T-helper 22 cell (primary cell): ENCODE data around the gene HMGB1.
"Not testable (repeated sequence)": the region's sequence is repeated elsewhere in the genome, so short reads cannot be mapped to it uniquely, and the experiment has no call there.

ENCODE experiments used
- DNase-seq: peaks from one replicate; pipeline ENCODE4 v3.0.0-alpha.2; 2020; ENCODE audit warnings: low read depth

Gene HMGB1

GRCh38 chr13:30466358-30466714, 600 bp upstream of the HMGB1 start:
- no peak for DNase-seq

GRCh38 chr13:30465343-30465592, 468 bp downstream of the HMGB1 start:
- DNase-seq: no peak

DNA sequence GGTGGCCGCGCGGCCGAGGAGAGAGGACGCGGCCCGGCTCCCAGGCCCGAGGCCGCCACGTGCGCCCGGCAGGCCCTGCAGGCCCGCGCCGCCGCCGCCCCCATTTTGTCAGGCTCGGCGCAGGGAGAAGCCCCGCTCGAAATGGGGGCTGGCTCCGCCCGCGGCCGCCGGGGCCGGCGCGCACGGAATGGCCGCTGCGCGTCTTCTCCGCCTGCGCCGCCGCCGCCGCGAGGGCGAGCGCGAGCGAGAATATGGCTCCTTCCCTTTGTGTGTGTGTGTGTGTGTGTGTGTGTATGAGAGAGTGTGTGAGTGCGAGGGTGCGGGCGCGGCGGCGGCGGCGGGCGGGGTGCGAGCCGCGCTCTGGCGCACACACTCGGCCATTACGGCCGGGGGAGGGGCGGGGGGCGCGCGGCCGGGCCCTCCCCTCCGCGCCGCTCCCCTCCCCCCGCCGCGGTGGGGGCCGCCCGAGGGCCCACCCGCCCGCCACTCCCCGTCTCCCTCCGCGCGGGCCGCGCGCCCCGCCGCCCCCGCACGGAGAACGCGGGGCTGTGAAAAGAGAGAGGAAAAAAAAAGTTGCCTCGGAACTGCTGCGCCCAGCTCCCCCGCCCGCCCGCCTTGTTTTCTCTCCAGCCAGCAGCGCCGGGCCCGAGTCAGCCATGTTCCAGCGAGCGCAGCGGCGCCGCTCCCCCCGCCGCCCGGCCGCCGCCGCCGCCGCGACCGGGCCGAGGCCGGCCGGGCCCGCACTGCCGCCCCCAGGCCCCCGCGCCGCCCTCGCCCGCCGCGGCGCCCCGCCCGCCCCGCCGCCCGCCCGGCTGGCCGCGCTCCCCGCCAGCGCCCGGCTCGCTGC, 1.0 kb downstream of the HMGB1 start:
- DNase-seq: peak; percentile 68

DNA sequence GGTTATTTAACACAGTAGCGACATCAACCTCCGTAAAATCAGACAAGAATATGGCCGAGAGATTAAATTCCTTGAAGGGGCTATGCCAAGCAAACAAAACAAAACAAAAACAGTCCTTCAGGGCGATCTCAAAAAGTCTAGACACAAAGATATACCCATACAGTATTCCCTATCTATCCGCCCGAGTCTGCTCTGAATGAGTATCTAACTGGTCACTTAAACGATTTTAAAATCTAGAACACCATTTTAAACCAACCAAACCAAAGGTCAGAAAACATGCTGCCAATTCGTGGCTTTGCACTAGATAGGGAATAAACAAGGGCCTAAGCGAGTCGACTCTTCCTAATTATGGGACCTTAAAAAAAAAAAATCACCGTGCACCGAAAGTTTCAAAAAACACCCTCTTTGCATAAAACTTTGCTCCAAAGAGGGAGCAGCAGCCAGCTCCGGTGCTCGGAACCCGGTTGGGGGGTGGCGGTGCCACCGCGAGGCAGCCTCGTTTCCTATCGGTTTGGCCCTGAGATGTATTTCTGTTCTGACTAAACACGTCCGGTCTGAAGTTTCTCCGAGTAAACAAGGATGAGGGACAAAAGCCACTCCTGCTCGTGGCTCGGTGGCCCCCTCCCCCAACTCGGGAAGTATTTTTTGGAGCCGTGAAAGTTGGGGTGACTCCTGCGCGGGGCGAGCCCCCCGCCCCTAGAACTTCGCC, 1.8 kb downstream of the HMGB1 start:
- DNase-seq: peak; percentile 59

GRCh38 chr13:30461279-30462066, 4.3 kb downstream of the HMGB1 start:
- not testable (repeated sequence) for DNase-seq

- DNase-seq: no peak
Measured at GRCh38 chr13:30457306-30457891, 8.3 kb downstream of the HMGB1 start.

- no peak for DNase-seq
Measured at GRCh38 chr13:30456290-30456689, 9.4 kb downstream of the HMGB1 start.

DNA sequence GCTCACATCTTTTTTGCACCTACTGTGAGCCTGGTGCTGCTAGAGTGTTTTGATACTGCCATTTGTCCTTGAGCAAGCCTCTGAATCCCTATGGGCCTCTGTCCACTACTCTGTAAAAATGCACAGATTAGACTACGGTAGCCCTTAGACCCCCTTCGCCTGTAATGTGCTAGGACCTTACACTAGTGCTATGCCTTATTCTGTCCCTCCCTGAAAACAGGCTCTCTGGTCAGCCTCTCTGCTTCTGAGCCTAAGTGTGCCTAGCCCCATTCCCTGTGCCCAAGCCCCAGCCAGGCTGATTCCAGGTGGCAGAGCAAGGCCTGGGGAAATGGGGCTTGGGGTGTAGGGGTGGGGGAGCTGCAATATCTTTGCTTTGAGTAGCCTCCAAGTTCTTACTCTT, 10.7 kb downstream of the HMGB1 start:
- DNase-seq: no peak

GRCh38 chr13:30453727-30454126, 12.0 kb downstream of the HMGB1 start:
- no peak for DNase-seq

DNA sequence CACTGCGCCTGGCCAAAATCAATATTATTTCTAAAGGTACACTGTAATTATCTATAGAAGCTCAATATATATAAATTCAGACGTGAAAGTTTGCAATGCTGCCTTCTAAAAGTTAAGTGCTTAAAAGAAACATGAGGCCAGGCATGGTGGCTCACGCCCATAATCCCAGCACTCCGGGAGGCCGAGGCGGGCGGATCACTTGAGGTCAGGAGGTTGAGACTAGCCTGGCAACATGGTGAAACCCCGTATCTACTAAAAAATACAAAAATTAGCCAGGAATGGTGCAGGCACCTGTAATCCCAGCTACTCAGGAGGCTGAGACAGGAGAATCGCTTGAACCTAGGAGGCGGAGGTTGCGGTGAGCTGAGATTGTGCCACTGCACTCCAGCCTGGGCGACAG, 14.3 kb downstream of the HMGB1 start:
- DNase-seq: not testable (repeated sequence)

DNA sequence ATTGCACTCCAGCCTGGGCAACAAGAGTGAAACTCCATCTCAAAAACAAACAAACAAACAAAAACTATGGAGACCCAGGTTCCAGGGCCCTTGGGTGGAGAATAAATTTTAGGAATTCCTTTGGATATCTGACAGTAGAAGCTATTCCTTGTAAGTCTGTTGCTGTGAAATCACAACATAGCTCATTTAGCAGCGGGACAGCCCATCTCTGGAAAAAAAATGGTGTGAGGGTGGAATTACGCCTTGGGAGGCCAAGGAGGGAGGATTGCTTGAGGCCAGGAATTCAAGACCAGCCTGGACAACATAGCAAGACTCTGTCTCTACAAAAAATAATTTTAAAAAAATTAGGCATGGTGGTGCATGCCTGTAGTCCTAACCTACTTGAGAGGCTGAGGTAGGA, 15.7 kb downstream of the HMGB1 start:
- DNase-seq: no peak

GRCh38 chr13:30448441-30448840, 17.3 kb downstream of the HMGB1 start:
- DNase-seq: no peak

DNA sequence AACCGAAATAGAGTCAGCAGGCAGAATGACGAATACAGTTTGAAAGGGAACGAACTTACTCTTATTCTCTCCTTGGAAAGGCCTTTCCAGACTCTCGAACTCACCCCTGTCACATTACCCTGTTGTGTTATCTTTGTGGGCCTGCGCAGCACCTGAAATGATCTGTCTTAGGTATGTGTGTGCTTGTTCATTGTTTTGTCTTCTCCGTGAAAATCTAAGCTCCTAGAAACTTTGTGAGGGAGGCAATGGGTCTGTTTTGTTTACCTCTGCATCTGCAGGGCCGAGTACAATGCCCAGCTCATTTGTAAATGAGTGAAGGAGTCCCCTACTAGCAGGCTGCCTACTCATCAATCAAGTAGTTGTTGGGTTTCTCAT, 19.6 kb downstream of the HMGB1 start:
- DNase-seq: no peak

DNA sequence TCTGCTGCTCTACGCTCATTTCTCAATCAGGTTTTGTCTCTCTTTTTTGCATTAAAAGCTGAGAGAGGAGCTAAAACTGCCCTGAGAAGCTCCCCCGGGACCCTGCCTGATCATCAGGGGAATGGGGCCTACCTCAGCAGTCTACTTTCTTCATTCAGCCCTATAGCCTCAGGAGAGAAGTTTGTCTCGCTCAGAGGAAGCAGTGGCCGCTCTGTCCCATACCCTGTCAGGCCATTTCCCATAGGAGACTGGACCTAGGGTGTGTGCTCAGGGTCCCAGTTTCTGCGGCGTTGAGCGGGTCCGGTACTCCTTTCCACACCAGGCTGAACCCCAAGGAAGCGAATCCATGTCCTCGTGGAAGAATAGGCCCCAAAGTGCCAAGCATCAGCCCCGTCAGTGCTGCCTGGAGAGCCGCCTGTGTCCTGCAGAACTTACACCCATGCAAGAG, 21.8 kb downstream of the HMGB1 start:
- no peak for DNase-seq

DNA sequence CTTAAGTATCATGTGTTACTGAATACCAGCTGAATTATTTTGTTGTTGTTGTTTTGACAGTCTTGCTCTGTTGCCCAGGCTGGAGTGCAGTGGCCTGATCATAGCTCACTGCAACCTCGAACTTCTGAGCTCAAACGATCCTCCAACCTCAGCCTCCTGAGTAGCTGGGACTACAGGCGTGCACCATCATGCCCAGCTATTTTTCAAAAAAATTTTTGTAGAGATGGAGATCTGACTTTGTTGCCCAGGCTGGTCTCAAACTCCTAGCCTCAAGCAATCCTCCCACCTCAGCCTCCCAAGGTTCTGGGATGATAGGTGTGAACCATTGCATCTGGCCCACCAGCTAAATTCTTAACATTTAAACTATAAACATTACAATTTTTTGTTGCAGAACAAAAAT, 22.2 kb downstream of the HMGB1 start:
- not testable (repeated sequence) for DNase-seq

DNA sequence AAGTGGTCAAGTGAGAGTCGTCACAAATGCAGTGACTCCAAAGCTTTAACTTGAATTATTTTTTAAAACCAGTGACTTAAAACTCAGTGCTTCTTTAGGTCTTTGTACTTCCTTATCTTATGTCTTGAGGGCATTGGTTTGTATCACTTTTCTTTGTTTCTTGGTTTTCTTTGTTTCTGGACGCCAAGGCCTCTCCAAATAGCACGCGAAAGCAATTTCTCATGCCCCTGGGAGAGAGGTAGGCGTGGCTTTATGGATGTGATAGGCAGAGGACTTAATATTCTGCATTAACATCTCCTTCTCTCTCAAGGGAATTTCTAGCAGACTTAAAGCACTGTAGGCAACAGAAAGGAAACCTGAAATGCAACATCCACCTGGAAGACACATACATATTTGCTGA, 22.8 kb downstream of the HMGB1 start:
- no peak for DNase-seq

DNA sequence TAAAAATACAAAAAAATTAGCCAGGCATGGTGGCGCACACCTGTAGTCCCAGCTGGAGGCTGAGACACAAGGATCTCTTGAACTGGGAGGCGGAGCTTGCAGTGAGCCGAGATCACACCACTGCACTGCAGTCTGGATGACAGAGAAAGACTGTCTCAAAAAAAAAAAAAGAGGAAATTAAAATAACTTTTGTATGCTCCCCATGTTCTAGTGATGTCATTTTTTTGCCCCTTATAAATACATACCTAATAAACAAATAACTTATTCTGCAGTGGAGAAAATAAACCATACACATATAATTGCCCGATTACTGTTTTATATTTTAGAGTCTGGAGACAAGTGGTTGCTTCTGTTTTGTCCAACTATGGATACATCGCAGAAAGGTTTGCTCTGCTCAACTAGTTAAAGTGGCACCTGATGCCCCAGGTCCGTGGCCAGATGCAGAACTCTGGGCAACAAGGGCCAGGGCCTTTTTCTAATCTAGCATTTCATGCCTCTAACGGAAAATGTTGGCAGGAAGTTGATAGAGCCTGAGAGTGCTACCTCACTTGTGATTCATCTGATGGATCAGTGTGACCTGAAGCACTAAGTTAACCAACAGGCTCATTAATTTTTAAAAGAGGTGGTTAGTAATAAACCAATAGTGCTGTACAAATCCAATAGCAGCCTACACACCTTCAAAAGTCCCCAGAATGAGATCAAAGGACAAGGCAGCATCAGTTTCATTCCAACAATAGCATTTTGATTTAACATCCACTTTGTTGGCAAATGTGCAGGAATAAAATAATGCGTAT, 24.6 kb downstream of the HMGB1 start:
- no peak for DNase-seq

DNA sequence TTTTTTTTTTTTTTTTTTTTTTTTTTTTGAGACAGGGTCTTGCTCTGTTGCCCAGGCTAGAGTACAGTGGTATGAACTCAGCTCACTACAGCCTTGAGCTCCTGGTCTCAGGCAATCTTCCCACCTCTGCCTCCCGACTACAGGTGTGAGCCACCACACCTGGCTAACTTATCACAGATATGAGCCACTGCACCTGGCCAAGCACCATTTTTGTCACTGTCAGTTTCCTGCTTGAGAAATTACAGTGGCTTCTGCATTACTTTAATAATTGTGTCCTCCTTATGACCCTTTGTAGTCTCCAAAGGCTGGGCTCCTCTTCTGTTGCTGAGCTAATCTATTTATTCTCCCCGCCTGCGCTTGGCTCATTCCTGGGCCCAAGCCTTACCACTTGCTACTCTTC, 27.4 kb downstream of the HMGB1 start:
- DNase-seq: no peak

GRCh38 chr13:30437177-30437576, 28.6 kb downstream of the HMGB1 start:
- DNase-seq: no peak

DNA sequence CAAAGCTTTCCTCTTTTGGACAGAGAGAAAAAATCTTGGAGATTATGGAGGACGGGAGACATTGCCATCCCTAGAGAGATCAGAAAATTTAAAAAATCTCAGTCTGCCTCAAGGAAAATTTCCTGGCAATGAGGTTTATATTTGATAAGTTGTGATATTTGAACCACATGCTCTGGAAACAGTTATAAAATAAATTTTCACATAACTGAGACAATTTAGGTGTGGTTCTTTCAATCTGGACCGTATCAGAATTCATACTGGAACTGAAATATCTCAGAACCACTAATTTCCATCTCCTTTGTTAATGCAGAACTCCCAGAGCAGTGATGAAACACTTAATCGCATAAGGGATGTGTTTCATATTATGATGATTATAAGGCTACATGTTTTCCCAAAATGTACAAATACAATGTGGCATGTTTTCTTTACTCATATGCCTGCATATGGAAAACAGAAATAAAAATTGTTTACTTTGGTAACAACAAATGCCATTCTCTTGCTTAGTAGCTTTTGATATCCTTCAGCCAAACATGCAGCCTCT, 29.8 kb downstream of the HMGB1 start:
- DNase-seq: no peak

- DNase-seq: no peak
Measured at GRCh38 chr13:30431269-30431940, 34.3 kb downstream of the HMGB1 start.
